Stimulated activated CD8-positive, alpha-beta memory T cell treated with anti-CD3 and anti-CD28 coated beads, Interleukin-7, amount 100 ng/mL, for 48 hours (primary cell): ENCODE data around the gene PLEKHG5.

Source experiments
- DNase-seq, 2 donors: peaks; one replicate each; pipeline ENCODE4 v3.0.0-alpha.2; 2020; ENCODE audit warnings: low read depth in 1 of 2; ENCODE audit errors: extremely low read depth in 1 of 2

PLEKHG5 gene, protein sequence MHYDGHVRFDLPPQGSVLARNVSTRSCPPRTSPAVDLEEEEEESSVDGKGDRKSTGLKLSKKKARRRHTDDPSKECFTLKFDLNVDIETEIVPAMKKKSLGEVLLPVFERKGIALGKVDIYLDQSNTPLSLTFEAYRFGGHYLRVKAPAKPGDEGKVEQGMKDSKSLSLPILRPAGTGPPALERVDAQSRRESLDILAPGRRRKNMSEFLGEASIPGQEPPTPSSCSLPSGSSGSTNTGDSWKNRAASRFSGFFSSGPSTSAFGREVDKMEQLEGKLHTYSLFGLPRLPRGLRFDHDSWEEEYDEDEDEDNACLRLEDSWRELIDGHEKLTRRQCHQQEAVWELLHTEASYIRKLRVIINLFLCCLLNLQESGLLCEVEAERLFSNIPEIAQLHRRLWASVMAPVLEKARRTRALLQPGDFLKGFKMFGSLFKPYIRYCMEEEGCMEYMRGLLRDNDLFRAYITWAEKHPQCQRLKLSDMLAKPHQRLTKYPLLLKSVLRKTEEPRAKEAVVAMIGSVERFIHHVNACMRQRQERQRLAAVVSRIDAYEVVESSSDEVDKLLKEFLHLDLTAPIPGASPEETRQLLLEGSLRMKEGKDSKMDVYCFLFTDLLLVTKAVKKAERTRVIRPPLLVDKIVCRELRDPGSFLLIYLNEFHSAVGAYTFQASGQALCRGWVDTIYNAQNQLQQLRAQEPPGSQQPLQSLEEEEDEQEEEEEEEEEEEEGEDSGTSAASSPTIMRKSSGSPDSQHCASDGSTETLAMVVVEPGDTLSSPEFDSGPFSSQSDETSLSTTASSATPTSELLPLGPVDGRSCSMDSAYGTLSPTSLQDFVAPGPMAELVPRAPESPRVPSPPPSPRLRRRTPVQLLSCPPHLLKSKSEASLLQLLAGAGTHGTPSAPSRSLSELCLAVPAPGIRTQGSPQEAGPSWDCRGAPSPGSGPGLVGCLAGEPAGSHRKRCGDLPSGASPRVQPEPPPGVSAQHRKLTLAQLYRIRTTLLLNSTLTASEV

DNA sequence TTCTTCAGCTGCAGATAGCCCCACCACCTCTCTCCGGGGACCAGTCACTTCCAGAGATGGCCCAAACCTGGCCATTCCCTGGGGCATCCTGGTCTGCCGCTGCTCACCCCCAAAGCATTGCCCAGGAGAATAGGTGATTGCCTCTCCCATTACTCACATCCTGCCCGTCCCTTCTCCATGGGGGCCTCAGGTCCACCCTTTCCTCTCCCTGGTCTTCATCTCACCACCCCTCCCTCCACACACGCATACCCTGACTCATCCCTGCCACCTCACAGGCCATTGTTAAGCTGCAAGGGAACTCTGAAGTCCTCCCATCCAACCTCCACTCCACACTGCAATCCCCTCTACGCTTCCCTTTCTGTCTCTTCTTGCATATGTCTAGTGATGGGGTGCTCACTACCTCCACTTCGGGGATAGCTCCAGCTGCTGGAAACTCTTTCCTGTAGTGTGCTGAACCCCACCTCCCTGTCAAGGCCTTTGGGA lies at the start of gene PLEKHG5:
TSS of gene PLEKHG5 (minus strand) at position 188 of the 483 bp plus-strand sequence. CDS start 14,096 bp downstream, outside the sequence.
- no peak for DNase-seq

DNA sequence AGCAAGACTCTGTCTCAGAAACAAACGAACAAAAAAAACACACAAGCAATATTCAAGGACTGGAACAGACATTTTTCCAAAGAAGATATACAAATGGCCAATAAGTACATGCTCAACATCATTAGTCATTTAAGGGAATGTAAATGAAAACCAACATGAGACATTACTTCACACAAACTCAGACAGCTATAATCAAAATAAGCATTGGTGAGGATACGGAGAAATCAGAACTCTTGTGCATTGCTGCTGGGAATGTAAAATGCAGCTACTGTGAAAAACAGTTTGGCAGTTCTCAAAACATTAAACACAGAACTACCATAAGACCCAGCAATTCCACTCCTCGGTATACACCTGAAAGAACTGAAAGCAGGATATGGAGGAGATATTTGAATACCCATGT lies 47.5 kb upstream of the PLEKHG5 start:
- DNase-seq: no peak

DNA sequence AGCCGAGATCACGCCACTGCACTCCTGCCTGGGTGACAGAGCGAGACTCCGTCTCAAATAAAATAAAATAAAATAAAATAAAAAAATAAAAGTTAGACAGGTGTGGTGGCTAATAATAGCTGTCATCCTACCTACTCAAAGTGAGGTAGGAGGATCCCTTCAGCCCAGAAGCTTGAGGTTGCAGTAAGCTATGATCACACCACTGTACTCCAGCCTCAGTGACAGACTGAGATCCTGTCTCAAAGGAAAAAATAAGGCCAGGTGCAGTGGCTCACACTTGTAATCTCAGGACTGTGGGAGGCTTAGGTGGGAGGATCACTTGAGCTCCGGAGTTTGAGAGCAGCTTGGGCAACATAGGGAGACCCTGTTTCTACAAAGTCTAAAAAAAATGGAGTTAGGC lies 44.8 kb upstream of the PLEKHG5 start:
- DNase-seq: no peak

DNA sequence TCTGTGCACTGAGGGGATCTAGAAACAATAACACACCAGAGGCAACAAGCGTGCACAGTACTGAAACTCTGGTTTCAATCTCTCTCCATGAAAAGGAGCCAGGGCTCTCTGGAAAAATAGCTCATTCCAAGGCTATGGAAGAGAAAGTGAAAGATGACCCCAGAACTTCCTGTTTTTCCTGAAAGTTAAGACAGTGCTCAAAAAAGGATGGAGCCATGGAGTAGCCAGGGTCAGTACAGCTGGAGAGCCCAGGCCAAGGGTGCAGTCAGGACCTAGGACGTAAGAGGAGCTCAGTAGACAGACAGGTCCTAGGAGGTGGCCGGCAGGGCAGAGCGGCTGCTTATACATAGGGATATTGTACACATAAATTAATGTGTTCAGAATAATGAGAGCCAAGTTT lies 43.7 kb upstream of the PLEKHG5 start:
- DNase-seq: no peak

DNA sequence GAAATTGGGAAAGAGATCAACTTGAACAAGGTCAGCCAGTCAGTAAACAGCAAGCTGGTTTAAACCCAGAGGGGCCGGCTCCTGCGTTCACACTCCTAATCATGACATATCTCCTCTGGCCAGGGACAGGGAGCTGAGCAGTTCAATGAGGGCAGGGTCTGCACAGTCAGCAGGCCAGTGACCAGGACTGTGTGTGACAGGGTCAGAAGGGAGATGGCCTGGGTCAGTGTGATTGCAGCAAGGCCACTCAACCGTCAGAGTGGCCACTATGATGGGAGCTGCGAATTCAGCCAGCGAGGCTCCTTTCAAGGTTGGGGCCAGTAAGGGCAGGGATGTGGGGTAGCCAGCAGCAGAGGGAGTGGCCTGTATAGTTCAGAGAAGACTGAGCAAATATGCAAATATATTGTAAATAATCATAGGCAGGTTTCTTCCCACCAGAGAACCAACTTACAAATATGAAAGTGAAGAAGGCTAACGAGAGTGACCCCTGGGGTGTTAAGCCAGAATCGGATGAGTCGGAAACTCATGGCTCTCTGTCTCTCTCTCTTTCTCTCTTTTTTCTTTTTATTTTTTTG lies 42.9 kb upstream of the PLEKHG5 start:
- DNase-seq: no peak

DNA sequence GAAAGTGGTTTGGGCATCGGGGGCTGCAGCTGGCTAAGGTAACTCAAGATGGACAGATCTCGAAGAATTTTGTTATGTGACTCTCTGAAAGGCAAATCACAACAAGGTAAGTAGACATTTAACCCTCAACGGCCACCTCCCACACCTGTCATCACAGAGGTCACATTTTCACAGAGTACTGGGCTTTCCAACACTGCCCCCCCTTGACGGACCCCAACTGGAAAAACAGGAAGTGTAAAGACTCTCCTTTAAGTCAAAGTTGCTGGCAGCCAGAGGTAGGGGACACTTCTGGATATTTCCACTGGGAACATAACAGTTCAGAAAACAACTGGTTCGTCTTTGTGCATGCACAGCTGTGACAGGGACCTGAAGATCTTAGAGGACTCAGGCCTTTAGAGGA lies 40.5 kb upstream of the PLEKHG5 start:
- DNase-seq: no peak

DNA sequence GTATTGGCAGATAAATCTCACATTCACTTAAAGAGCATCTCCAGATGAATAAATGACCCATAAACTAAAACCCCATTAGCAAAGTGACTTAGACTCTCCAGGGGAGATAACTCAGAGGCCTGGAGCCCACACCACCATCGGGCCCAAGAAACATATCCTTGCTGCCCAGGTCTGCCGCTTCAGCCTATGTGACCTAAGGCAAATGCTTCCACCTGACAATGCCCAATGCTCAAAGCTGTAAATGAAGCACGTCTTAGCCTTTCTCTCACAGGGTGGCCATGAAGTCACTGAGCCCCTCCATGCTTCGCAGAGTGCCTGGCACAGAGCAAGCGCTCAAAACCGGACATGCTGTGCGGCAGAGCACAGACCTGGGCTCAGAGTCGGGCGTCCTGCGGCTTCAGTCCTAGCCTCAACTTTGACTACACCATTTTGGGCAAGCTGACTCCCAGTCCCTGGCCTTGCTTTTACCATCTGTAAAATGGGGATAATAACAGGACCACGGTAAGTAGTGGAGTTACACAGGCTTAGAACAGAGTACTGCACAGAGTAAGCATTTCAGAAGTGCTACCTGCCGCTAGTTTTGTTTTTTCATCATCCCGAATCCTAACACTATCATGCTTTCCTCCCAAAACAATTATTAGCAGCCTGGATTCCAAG lies 39.2 kb upstream of the PLEKHG5 start:
- DNase-seq: no peak

DNA sequence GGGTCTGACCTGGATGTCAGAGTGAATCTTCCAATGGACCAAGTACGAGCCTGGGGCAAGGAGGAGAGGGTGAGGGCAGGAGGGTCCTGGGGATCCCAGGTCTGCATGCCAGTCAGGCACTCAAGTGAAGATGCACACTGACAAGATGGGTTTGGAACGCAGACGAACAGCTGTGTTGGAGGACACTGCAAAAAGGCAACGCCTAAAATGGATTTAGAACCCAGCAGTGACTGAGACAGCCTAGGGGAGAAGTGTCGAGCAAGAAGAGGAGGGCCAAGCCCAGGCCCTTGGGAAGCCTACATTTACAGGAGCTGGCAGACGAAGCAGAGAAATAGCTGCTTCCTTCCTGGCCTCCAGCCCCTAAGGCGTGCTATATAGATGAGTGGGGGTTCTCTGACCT lies 37.0 kb upstream of the PLEKHG5 start:
- DNase-seq: no peak

DNA sequence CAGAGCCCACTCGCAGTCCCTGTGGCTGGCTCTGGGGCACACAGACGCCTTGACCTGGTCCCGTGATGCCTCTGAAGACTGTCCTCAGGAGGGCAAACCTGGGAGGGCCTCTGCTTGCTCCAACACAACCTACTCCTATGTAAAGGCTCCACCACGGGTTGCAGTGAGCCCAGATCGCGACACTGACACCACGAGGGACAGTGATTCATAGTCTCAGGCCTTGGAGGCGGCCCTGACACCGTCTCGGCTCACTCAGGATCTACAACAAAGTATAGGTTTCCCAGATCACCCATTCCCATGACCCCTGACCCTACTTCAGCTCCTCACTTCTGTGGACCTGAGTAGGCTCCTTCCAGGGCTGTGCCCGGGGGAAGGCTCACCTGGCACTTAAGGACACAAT lies 34.8 kb upstream of the PLEKHG5 start:
- no peak for DNase-seq

DNA sequence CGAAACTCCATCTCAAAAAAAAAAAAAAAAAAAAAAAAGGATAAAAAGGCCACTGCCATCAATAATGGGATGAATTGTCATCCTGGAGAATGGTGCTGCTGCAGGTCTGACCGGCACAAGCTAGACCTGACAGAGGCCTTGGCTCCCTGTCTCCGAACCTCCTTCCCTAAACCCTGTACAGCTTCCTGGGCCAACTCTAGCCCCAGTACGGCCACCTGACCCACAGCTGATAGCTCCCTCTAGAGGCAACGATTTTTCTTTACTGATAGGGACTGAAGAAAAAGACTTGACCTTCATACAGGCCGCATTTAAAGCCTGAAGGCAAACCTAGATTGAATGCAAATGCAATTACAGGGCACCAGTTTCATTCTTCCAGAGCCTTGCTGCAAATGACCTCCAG lies 32.1 kb upstream of the PLEKHG5 start:
- DNase-seq: no peak

DNA sequence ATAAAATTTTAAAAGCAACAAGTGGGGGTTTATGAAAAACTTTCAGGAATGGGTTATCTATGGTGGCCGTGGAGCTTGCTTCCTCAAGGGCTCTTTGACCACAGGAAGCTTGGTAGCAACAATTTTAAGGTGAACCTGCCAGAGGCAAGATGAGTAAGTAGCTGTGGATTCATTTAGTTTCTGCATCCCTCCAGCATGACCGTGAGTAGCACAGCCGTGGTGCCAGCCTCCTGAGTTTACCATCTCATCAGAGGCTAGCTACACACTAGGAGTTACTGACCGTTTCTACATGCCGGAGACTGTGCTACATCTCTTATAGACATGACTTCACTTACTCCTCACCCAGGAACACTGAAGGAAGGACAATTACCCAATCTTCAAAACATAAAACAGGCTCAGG lies 30.1 kb upstream of the PLEKHG5 start:
- no peak for DNase-seq

DNA sequence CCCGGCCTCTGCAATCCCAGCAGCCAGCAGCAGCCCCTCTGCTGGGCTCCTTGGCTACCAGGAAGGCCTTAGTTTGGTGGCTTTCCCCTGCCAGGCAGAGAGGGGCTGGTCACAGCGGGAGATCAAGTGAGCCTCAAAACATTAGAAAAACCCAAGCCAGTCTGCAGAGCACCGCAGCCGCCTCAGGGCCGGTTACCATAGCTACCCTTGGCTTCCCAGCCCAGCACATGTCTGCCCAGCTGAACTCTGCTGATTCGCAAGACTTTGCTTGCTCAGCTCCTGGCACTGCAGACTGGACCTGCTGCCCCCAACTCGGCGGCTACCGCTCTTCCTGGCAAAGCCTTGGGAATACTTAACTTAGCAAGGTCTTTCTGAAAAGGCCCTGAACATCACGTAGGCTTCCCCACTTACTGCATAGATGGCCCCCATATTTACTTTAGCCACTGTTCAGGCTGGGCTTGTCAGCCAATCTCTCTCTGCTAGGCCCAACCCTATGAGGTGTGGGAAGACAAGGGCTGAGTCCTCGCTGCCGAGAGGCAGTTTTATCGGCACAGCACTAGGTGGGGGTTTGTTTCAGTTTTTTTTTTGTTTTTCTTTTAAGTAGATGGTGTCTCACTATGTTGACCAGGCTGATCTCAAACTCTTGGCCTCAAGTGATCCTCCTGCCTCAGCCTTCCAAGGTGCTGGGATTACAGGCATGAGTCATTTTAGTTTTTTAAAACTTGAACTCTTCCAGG lies 28.6 kb upstream of the PLEKHG5 start:
- DNase-seq: no peak

DNA sequence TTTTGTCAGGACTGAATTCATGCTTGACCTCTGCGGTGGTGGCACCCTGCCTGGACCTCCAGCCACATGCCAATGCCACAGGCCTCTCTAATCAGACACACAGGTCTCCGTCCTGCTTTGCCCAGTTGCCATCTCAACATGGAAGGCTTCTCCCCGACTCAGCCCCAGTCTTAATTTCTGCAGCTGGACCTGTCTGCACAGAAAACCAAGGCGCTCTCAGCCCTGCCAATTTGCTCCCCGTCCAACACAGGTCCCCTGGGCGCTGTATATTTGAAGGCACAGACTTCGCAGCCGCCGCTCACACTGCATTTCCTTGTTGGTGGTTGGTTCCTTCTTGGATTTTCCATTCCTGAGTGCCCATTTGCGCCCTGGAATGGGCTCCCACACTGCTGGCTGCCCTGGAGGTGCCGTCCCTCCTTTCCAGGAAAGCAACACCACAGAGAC lies 28.0 kb upstream of the PLEKHG5 start:
- no peak for DNase-seq

DNA sequence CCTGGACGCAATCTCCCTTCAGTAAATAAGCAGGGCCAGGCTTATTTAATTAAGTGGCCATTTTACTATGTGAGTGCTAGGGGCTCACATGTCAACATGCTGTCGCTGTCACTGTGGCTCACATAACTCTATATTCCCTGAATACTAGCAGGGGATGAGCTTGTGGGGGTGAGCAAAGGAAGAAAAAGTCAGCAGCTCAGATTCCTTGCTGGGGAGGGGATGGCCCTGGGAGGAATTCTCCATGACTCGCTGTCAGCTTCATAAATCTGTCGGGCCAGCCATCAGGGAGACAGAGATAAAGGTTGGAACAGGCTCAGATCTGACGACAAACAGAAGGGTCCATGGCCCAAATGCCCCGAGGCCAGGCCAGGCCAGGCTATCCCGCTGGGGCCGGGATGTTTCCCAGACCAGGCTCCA lies 26.0 kb upstream of the PLEKHG5 start:
- DNase-seq: no peak

DNA sequence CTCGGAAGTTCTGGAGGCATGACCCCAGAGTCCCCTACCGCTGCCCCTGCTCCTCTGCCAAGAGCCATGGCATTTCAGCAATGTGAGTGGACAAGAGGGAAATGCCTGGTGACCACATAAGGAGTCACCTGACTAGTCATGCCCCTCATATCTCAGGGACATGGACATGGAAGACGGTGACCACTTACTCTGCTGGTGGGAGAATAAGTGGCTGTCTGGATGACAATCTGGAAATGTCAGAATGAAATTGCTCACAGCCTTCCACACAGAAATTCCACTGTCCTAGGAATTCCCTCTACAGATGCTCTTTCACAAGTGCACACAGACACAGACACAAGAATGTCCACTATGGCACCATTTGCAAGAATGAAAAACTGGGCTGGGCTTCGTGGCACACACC lies 24.3 kb upstream of the PLEKHG5 start:
- DNase-seq: no peak

DNA sequence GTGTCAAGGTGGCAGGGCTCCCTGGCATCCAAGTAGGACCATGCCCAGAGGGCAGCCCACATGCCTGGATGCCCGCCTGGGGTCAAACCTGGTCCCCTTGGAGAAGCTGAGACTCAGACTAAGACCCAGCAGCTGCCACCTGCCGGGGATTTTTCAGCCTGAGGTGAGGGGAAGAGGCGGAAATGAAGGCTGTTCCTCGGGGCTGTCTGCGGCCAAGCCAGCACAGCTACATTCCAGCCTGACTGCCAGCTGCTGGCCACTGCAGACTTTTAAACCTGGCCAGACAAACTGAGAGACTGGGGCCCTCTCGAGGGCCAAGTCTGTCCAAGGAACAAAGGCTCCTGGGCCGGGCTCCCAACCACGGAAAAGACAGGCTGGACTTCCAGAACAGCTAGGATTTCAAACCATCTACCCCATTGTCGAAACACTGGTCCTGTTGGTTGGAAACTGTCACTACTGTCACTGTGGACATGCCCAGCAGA lies 21.9 kb upstream of the PLEKHG5 start:
- DNase-seq: no peak

DNA sequence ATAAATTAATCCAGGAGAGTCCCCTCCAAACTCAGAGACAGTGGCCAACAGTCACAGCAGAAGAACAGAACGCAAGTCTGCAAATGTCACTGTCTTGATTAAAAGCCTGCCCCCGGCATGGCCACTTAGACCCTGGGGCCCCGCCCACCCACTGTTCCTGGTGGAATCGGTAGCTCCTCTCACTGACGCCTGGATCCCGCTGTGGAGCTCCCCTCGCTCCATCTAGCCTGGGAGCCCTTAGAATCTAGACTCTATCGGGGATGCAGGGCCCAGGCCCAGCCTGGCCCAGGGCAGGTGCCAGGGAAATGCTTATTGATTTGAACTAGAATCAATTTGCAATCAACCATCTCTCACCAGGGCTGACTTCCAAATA lies 21.4 kb upstream of the PLEKHG5 start:
- no peak for DNase-seq

DNA sequence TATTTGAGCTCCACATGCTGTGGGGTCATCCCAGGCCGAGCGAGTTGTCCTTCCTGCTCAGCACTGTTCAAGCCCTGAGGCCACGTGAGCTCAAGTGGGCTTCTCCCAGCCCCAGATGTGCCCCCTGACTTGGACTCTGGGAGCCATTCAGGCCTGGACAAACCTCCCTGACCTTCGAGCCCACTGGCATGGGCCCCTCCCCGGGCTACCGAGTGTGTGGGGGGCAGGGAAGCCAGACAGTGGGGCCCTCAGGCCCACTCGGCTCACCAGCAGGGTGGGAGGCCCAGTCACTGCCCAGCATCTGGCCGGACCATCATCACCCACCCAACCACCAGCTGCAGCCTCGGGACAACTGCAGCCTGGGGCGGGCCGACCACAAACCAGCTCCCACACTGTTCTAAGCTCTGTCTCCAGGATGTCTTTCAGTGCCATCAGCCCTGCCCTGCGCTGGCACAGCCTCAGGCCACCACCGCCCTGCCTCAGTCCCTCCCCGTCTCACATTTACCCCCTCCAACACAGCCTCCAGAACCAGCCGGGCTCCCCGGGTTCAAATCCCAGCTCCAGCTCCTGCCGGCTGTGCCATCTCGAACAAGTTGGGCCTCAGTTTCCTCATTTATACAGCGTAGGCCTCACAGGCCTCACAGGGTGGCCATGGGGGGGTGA lies 20.9 kb upstream of the PLEKHG5 start:
- no peak for DNase-seq

DNA sequence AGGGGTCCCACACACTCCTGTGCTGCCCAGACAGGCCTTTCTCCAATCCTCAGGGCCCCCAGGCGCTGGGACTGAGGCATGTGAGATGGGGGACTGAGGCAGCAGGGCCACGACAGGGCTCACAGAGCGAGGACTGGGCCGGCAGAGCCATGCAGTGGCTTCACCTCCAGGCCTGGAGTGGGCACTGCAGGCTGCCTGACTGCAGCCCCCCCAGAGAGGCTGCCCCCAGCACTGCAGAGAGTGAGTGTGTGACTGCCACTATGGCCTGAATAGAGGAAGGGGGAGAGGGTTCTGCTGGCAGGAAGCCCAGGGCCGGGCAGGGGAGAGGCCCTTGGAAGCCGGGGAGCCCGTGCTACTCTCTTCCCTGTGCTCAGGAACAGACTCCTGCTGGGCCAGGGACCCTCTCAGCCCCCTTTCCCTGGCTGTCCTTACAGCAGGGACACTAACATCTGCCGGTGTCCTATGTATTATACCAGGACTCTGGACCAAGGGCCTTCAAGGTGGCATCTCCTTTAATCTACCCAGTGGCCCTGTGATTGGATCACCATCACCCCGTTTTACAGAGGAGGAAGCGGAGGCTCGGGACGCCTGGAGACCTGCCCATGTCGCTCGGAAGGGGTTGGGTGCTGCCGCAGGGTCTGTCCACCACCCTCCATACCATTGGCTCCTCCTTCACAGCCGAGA lies 20.2 kb upstream of the PLEKHG5 start:
- DNase-seq: no peak
